ENCODE results near the gene SH3BP5.

The SH3BP5 gene

GRCh38 chr3:15347063-15347736, 14.8 kb upstream of the SH3BP5 start:
- no peak for DNase-seq (ENCODE audit: low read depth, low spot score)

DNA sequence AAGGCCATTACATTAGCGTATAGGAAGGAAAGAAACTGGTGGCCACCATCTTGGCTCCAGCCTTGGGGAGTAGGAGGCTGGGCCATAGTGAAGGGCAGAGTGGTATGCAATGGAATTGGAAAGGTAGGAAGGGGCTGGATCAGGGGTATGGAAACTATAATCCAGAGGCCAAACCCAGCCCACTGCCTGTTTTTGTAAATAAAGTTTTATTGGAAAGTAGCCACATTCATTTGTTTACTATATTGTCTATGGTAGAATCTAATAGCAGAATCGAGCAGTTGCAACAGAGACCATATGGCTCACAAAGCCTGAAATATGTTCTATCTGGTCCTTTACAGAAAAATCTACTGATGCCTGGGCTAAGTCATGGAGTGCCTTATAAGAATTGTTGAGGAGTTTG, 14.1 kb upstream of the SH3BP5 start:
- no peak for DNase-seq (ENCODE audit: low read depth, low spot score)

GRCh38 chr3:15345608-15346137, 13.3 kb upstream of the SH3BP5 start:
- no peak for DNase-seq (ENCODE audit: low read depth, low spot score)

DNA sequence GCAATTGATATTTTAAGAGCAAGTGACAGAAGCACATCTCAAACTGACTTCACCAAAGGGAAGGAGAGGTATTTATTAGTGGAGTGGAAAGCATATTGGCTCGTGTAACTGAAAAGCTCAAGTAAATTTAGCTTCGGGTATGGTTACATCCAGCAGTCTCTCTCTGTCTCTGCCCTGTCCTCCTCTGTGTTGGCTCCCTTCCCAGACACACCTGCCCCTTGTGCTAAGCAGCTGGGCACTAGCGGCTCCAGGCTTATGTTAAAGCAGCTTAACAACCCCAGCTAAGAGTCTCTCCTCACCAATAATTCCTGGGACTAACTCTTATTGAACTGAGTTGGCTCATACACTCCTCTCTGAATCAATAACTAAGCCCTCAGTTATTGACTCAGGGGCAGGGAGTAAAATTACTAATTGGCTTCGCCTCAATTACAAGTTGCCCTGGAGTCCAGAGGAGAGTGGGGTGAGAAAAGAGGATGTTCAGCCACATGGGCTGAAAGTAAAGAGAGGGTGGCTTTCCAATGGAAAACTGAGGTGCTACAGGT, 12.8 kb upstream of the SH3BP5 start:
- no peak for DNase-seq (ENCODE audit: low read depth, low spot score)

DNA sequence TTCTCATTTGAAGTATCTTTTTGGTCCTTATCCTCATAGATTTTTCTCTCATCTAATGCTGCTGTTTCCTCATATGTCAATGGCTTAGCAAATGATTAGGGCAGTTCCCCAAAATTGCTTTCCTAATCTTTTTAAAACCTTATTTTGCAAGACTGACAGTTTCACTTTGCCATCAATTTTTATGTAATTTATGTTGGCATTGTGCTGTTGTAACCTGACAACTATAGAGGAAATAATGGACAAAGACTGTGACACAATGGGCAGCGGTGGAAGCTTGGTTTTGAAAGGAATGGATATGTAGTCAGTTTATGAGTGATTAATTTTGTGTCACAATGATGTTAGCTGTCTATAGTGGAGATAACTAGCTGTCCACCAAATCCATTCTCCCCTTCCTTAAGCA, 10.6 kb upstream of the SH3BP5 start:
- DNase-seq (ENCODE audit: low read depth, low spot score) = no peak

DNA sequence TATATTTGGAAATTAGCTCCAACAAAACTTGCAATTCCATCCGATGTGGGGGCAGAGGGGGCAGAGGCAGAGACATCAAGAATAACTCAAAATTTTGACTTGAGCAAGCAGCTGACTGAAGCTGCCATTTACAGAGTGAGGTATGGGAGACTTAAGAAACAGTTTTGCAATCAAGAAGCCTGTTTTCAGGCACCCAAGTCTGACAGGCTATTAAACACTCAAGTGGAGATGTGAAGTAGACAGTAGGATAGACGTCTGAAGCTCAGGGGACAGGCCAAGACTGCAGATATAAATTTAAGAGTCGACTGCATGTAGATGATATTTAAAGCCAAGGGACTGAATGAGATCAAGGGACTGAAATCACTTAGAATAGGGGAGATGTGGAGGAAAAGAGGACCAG, 9.9 kb upstream of the SH3BP5 start:
- no peak for DNase-seq (ENCODE audit: low read depth, low spot score)

- no peak for DNase-seq (ENCODE audit: low read depth, low spot score)
Measured at GRCh38 chr3:15341030-15341726, 8.8 kb upstream of the SH3BP5 start.

DNA sequence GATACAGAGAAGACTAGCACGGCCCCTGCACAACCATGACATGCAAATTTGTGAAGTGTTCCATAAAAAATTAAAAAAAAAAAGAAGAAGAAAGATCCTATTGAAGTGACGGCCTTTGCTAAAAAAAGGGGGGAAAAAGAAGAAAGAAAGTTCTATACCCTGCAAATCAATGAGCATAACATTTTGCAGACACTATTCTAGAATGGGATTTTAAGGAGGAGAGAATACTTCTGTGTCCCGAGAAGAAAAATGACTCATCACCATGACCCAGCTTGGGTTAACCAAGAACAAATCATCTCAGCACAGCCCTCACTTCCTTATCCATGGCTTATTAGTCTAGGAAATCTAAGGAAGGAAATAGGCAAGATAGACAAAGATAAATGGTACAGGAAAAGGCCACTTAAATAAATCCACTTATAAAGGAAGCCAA, 7.4 kb upstream of the SH3BP5 start:
- DNase-seq (ENCODE audit: low read depth, low spot score) = no peak

GRCh38 chr3:15339001-15339400, 6.6 kb upstream of the SH3BP5 start:
- DNase-seq (ENCODE audit: low read depth, low spot score) = no peak

DNA sequence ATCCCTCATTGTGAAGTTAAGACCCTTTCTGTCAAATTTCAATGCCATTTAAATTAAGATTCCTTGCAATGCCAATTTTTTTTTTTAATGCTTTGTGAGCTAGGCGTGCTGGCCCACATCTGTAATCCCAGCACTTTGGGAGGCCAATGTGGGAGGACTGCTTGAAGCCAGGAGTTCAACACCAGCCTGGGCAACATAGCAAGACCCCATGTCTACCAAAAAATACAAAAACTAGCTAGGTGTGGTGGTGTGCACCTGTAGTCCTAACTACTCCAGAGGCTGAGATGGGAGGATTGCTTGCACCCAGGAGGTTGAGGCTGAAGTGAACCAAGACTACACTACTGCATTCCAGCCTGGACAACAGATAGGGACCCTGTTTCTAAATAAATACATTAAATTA, 5.6 kb upstream of the SH3BP5 start:
- DNase-seq (ENCODE audit: low read depth, low spot score) = no peak

DNA sequence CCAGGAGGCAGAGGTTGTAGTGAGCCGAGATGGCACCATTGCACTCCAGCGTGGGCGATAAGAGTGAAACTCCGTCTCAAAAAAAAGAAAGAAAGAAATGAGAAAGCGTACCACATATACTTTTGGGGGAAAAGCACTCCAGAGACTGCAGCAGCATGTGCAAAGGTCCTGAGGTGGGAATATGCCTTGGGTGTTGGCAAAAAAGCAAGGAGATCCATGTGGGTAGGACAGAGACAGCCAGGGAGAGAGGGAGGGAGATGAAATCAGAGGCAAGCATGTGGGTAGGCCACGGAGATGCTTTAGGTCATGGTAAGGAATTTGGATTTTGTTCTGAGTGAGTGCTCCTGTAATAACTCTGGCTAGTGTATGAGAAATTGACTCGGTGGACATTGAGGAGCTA, 3.7 kb upstream of the SH3BP5 start:
- DNase-seq (ENCODE audit: low read depth, low spot score) = no peak

DNA sequence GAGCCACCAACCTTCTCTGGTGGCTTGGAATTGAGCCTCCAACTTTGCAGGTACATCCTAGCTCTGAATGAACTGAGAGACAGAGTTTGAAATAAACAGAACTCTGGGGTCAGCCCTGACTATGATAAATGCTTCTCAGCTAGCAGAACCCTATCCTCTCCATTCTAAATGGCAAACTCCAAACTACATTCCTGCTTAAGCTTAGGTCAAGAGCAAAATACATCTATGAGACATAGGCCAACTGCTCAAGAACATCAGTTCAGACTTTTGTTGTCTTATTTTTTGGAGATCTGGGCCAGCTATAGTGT, 1.5 kb upstream of the SH3BP5 start:
- no peak for DNase-seq (ENCODE audit: low read depth, low spot score)

DNA sequence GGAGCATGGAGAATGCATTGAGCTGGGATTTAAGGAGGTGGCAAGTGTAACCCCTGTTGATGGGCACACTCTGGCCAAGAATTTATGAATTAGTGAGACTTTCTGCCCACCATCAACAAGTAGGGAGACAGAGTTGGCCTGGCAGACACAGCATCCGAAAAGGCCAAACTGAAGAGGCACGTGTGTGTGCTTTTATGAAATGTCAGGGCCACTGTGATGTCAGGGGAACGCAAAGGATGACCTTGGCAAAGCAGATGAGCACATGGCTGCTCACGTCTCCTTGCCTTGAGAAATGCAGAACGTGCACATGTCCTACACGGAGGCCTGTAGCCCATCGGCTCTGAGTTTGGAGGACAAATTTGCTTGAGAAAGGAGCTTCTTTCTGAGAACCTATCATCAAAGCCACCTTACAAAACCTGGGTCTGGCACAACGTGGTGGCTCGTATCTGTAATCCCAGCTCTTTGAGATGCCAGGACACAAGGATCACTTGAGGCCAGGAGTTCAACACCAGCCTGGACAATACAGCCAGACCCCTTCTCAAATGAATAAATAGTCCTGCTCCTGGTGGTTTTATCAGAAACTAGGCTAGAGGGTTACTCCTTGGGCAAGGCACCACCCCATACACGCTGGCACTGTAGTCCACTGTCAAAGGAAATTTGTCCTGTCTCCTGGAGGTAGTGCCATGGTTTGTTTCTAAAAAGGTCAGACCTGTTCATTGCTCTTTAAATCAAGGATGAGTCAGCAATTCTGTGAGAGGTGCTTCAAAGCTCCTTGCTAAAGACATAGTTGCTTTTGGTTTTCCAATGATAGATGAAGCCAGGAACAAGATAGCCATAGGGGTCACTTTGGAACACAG, 941 bp upstream of the SH3BP5 start:
- no peak for DNase-seq (ENCODE audit: low read depth, low spot score)

GRCh38 chr3:15331606-15332404, 581 bp downstream of the SH3BP5 start:
- DNase-seq (ENCODE audit: low read depth, low spot score) = no peak

DNA sequence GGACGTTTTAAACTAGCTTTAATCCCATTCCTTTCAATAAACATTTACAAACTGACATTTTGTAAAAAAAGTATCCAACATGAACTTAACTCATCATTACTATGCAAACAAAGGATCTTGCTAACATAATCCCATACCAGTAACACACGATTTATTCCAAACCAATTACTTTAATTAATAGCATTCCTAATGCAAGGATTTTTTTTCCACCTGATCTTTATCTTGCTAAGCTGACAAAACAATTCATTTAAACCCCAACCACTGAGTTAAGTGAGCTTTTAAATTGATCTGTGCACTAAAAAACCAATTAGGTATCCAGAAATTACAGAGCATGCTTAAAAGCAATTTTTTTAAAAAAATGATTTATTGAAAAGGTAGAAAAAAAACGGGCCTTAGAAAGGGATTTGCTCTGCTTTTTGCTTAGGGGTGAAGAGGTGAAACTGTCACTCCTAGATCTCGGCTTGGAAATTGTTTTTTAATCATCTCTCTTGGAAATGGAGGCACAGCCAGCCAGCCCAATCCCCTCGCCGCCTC, 1.2 kb downstream of the SH3BP5 start:
- no peak for DNase-seq (ENCODE audit: low read depth, low spot score)

DNA sequence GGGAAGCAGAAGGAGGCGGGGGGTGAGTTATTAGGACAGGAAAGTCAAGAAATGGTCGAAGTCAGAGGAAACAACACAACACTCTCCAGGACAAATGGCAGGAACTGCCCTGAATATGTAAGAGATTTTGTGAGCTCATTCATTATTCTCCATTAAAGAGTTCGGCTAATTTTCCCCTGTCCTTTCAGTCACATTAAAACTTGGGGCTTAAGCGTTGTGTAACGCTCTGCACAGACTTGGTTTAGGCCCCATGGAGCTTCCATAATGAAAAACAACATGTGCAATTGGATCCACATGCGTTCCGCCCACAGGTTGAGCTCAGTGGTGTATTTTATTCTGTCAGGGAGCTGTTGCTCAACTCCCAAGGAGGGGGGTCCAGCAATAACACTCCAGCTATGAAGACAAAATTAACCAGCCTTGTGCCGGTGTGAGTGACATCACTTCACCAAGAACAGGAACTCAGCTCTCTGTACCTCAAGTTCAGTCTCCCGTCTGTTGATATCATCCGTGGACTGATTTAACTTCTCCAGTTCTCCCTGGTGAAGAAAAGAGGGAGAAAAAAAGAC, 2.3 kb downstream of the SH3BP5 start:
- no peak for DNase-seq (ENCODE audit: low read depth, low spot score)

DNA sequence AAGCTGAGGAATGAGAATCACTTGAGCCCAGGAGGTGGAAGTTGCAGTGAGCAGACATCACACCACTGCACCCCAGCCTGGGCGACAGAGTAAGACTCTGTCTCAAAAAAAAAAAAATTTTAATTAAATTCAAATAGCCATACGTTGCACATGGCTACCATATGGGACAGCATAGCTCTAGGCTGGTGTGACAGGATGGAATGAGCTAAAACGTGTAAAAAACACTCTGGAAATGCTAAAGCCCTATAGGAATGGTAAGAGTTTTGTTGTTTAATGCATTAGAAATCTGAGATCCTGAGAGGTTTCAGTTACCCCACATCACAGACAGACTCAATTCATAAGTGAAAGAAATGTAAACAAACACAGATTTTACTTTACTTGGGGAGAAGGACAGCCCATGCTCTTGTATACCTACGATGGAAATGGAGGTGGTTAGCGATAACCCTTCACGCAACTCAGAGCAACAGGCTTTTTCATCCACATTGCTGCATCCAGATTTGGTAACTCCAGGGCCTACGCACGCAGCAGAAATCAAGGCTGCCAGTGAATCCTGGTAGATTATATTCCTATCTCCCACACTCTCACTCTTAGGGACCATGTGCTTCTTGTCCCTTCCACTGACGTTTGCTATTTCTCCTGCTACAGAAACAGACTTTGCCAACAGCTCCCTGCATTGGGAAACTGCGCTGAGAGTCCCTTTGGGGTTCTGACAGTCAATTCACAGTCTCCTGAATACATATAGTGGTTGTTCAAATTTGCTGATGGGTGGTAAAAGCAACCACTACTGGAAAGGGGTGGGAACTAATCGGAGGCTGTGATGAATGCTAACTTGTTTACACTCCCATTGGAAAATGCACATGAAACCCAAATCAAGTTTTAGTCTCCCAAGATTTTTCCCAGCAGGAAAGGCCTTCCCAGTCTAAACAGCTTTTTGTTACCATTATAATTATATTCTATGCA, 3.1 kb downstream of the SH3BP5 start:
- no peak for DNase-seq (ENCODE audit: low read depth, low spot score)

- no peak for DNase-seq (ENCODE audit: low read depth, low spot score)
Measured at GRCh38 chr3:15327941-15328340, 4.4 kb downstream of the SH3BP5 start.

DNA sequence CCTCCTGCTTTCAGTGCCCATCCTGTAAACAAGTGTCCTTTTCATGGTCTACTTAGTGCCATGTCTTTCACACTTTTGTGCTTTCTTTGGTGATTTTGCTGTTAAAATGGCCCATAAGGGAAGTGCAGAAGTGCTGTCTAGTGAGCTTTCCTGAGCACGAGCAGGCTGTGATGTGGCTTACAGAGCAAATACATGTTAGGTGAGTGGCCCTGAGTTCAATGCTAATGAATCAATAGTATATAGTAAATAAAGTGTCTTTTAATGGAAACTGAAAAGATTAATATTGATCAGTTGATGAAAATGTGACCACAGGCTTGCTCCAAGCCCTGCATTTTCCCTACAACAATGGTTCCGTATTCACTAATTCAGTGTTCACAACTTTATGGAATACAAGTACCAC, 5.7 kb downstream of the SH3BP5 start:
- DNase-seq (ENCODE audit: low read depth, low spot score) = no peak

DNA sequence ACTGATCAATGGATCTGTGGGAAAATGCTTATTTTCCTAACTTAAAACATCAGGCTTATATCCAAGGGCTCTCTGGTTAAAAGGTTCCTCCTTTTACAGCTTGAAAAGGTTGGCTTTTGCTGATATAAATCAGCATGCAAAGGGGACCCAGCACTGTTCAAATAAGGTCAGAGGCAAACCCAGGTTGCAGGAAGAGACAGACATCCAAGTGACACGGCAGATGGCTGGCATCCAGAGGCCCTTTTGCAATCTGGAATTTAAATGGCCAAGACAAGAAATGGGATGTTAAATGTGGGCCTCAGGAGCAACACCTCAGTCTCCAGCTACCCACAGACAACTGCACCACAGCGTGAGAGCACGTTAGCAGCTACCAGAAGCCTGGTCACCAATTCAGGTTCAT, 6.3 kb downstream of the SH3BP5 start:
- DNase-seq (ENCODE audit: low read depth, low spot score) = no peak
